ENCODE measurements around the gene PRKCA.

DNA sequence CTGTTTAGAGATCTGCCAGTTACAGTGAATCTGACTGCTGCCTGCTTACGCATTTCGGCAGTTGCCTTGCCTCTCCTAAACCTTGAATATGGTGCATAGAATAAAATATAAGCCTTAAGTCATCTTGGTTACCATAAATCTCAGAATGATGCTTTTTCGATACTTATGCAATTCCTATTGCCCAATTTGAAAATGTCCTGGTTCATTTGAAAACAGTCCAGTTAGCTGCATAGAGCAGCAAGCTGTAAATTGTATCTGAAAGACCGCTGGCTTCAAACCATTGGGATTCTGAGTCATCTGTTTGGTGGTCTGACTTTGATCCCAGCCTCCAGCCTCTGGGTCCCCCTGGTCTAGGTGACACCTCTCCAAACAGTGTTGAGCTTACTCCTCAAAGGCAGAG lies 2.7 kb upstream of the PRKCA start:
- TF ChIP-seq, protein P1, sequence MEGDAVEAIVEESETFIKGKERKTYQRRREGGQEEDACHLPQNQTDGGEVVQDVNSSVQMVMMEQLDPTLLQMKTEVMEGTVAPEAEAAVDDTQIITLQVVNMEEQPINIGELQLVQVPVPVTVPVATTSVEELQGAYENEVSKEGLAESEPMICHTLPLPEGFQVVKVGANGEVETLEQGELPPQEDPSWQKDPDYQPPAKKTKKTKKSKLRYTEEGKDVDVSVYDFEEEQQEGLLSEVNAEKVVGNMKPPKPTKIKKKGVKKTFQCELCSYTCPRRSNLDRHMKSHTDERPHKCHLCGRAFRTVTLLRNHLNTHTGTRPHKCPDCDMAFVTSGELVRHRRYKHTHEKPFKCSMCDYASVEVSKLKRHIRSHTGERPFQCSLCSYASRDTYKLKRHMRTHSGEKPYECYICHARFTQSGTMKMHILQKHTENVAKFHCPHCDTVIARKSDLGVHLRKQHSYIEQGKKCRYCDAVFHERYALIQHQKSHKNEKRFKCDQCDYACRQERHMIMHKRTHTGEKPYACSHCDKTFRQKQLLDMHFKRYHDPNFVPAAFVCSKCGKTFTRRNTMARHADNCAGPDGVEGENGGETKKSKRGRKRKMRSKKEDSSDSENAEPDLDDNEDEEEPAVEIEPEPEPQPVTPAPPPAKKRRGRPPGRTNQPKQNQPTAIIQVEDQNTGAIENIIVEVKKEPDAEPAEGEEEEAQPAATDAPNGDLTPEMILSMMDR (IDR thresholded peaks at IDR 0.05): no peak
- TF ChIP-seq ZFX (IDR thresholded peaks at IDR 0.05; ENCODE audit: borderline replicate concordance): no peak
